OCI-LY1 (cell line): Measurements from ENCODE around the gene CHCHD1.

ENCODE experiments used
- CTCF ChIP-seq: fragments of 200-600 bp; sonication (generic), shearing (Covaris generic); IDR thresholded peaks from 2 replicates; pipeline ENCODE4 v1.5.1; 2017; ENCODE audit warnings: mild to moderate bottlenecking, antibody characterized with exemption, low read length, moderate library complexity, mixed read lengths
- EZH2 ChIP-seq: fragments of 200-600 bp; sonication (generic), shearing (Covaris generic); IDR thresholded peaks from 2 replicates; pipeline ENCODE4 v1.8.0; 2017; ENCODE audit warnings: borderline replicate concordance, mixed run types, mild to moderate bottlenecking, antibody characterized with exemption, low read length, moderate library complexity, mixed read lengths

- TF ChIP-seq CTCF: no peak
- no peak for TF ChIP-seq EZH2
Measured at GRCh38 chr10:73782749-73783085, 869 bp downstream of the CHCHD1 start.
